IPS-18a (cell line): ENCODE data around the gene SCN1B.

Experiments
- H3K27ac ChIP-seq: one replicate; pipeline ENCODE4 v1.5.1; 2013; ENCODE audit warnings: low read length
- H3K27me3 ChIP-seq: one replicate; pipeline ENCODE4 v1.6.1; 2013; ENCODE audit warnings: mild to moderate bottlenecking, low read length; ENCODE audit not compliant: control insufficient read depth, insufficient read depth
- H3K36me3 ChIP-seq: one replicate; pipeline ENCODE4 v1.6.1; 2013; ENCODE audit warnings: low read depth, low read length; ENCODE audit not compliant: control insufficient read depth
- H3K4me1 ChIP-seq: one replicate; pipeline ENCODE4 v1.6.1; 2013; ENCODE audit warnings: low read depth, low read length; ENCODE audit not compliant: control insufficient read depth
- H3K4me3 ChIP-seq: one replicate; pipeline ENCODE4 v1.5.1; 2013; ENCODE audit warnings: low read length
- H3K9ac ChIP-seq: one replicate; pipeline ENCODE4 v1.6.1; 2013; ENCODE audit warnings: mild to moderate bottlenecking, low read length, moderate library complexity
- H3K9me3 ChIP-seq: one replicate; pipeline ENCODE4 v1.6.1; 2013; ENCODE audit warnings: low read depth, low read length; ENCODE audit not compliant: control insufficient read depth

SCN1B gene

GRCh38 chr19:35034588-35035382, 4.5 kb downstream of the SCN1B start:
- Histone ChIP-seq H3K4me3 (no peak overlapping the region), H3K27ac (no peak overlapping the region), H3K27me3 (peaks cover 30% of the 10 kb centered on the region), H3K4me1 (peaks cover 6% of the 10 kb centered on the region), H3K9ac (no peak overlapping the region), H3K9me3 (no peaks in the 10 kb centered on the region), H3K36me3 (no peaks in the 10 kb centered on the region)

- Histone ChIP-seq H3K36me3 (no peaks in the 10 kb centered on the region), H3K27me3 (peaks cover 5% of the 10 kb centered on the region), H3K4me1 (peaks cover 3% of the 10 kb centered on the region), H3K9ac (no peak overlapping the region), H3K27ac (no peak overlapping the region), H3K9me3 (no peaks in the 10 kb centered on the region), H3K4me3 (no peak overlapping the region)
Measured at GRCh38 chr19:35037716-35038622, 7.7 kb downstream of the SCN1B start.

- Histone ChIP-seq H3K36me3 (no peaks in the 10 kb centered on the region), H3K9me3 (no peaks in the 10 kb centered on the region), H3K9ac (no peak overlapping the region), H3K27me3 (no peaks in the 10 kb centered on the region), H3K4me1 (peaks cover 3% of the 10 kb centered on the region), H3K27ac (no peak overlapping the region), H3K4me3 (no peak overlapping the region)
Measured at GRCh38 chr19:35038623-35039512, 8.6 kb downstream of the SCN1B start.

GRCh38 chr19:35039881-35040825, 9.9 kb downstream of the SCN1B start:
- no peak overlapping the region for H3K4me3 ChIP-seq
- H3K4me1 ChIP-seq, result peaks cover 8% of the 10 kb centered on the region
- H3K9ac ChIP-seq, result no peak overlapping the region
- H3K9me3 ChIP-seq, result no peaks in the 10 kb centered on the region
- no peak overlapping the region for H3K27ac ChIP-seq
- H3K36me3 ChIP-seq, result no peaks in the 10 kb centered on the region
- no peaks in the 10 kb centered on the region for H3K27me3 ChIP-seq

GRCh38 chr19:35040826-35041547, 10.7 kb downstream of the SCN1B start:
- no peaks in the 10 kb centered on the region for H3K9me3 ChIP-seq
- peak overlapping the region; percentile 50 for H3K4me3 ChIP-seq
- H3K9ac ChIP-seq, result no peak overlapping the region
- no peaks in the 10 kb centered on the region for H3K27me3 ChIP-seq
- H3K4me1 ChIP-seq, result peaks cover 8% of the 10 kb centered on the region
- no peaks in the 10 kb centered on the region for H3K36me3 ChIP-seq
- no peak overlapping the region for H3K27ac ChIP-seq

GRCh38 chr19:35041548-35042055, 11.3 kb downstream of the SCN1B start, which contains the start of gene HPN:
Gene HPN, plus strand, starts transcription at chr19:35041721. Its CDS starts 786 bp downstream, at chr19:35042507.
- Histone ChIP-seq H3K27ac (peak within 1 kb of the TSS; percentile 49), H3K9ac (peak within 1 kb of the TSS; percentile 69), H3K4me3 (peak within 1 kb of the TSS; percentile 53)

GRCh38 chr19:35042056-35042730, 11.9 kb downstream of the SCN1B start:
- Histone ChIP-seq H3K9me3 (no peaks in the 10 kb centered on the region), H3K27me3 (no peaks in the 10 kb centered on the region), H3K4me1 (peaks cover 8% of the 10 kb centered on the region), H3K9ac (peak overlapping the region; percentile 69), H3K27ac (peak overlapping the region; percentile 49), H3K4me3 (peak overlapping the region; percentile 53), H3K36me3 (no peaks in the 10 kb centered on the region)

More at GRCh38 chr19:35041548-35042055, 11.3 kb downstream of the SCN1B start, which contains the start of gene HPN:
- Histone ChIP-seq H3K4me1 (peaks cover 8% of the 10 kb centered on the region), H3K36me3 (no peaks in the 10 kb centered on the region), H3K9me3 (no peaks in the 10 kb centered on the region), H3K27me3 (no peaks in the 10 kb centered on the region)

- Histone ChIP-seq H3K9ac (no peak overlapping the region), H3K4me1 (peaks cover 8% of the 10 kb centered on the region), H3K27me3 (no peaks in the 10 kb centered on the region), H3K36me3 (no peaks in the 10 kb centered on the region), H3K27ac (no peak overlapping the region), H3K4me3 (no peak overlapping the region), H3K9me3 (no peaks in the 10 kb centered on the region)
Measured at GRCh38 chr19:35042954-35043604, 12.8 kb downstream of the SCN1B start.

GRCh38 chr19:35043906-35044305, 13.6 kb downstream of the SCN1B start:
- Histone ChIP-seq H3K4me1 (peaks cover 8% of the 10 kb centered on the region), H3K27me3 (no peaks in the 10 kb centered on the region), H3K4me3 (no peak overlapping the region), H3K27ac (no peak overlapping the region), H3K36me3 (no peaks in the 10 kb centered on the region), H3K9ac (no peak overlapping the region), H3K9me3 (no peaks in the 10 kb centered on the region)
